H9 (cell line): ENCODE results near the gene TBC1D22A. TPM values are rescaled to one million over a fixed set of nuclear protein-coding genes. Genes with fewer than 3 reads are reported as not detected.

Experiments
- DNase-seq: peaks from one replicate; pipeline ENCODE4 v3.0.0-alpha.2; 2017
- H2AFZ ChIP-seq: one replicate; pipeline ENCODE4 v1.6.1; 2013; ENCODE audit warnings: mild to moderate bottlenecking, low read length, control low read depth, moderate library complexity
- H2AK5ac ChIP-seq: 2 replicates; pipeline ENCODE4 v1.6.1; 2013; ENCODE audit warnings: low read length, control low read depth, mixed read lengths; ENCODE audit not compliant: insufficient read length
- H2BK120ac ChIP-seq: one replicate; pipeline ENCODE4 v1.6.1; 2013; ENCODE audit warnings: low read depth, mild to moderate bottlenecking, low read length, control low read depth, inconsistent platforms; ENCODE audit not compliant: poor library complexity, severe bottlenecking
- H2BK12ac ChIP-seq: 2 replicates; pipeline ENCODE4 v1.6.1; 2013; ENCODE audit warnings: low read length, control low read depth, mixed read lengths, low read depth; ENCODE audit not compliant: insufficient read length
- H2BK15ac ChIP-seq: 2 replicates; pipeline ENCODE4 v1.6.1; 2013; ENCODE audit warnings: low read depth, low read length, control low read depth
- H2BK20ac ChIP-seq: one replicate; pipeline ENCODE4 v1.6.1; 2013; ENCODE audit warnings: low read depth, mild to moderate bottlenecking, low read length, control low read depth, inconsistent platforms; ENCODE audit not compliant: poor library complexity, severe bottlenecking
- H2BK5ac ChIP-seq: 2 replicates; pipeline ENCODE4 v1.6.1; 2013; ENCODE audit warnings: low read length, control low read depth, mixed read lengths; ENCODE audit not compliant: insufficient read length
- H3K14ac ChIP-seq: 2 replicates; pipeline ENCODE4 v1.6.1; 2013; ENCODE audit warnings: low read length, control low read depth; ENCODE audit not compliant: insufficient read depth
- H3K18ac ChIP-seq: 2 replicates; pipeline ENCODE4 v1.6.1; 2013; ENCODE audit warnings: low read depth, mild to moderate bottlenecking, mixed read lengths, low read length, control low read depth; ENCODE audit not compliant: insufficient read length
- H3K23ac ChIP-seq: 2 replicates; pipeline ENCODE4 v1.6.1; 2013; ENCODE audit warnings: low read length, control low read depth, mixed read lengths, low read depth; ENCODE audit not compliant: insufficient read length
- H3K23me2 ChIP-seq: 2 replicates; pipeline ENCODE4 v1.6.1; 2013; ENCODE audit warnings: low read depth, mild to moderate bottlenecking, mixed read lengths, low read length, control low read depth; ENCODE audit not compliant: insufficient read length, poor library complexity, severe bottlenecking
- H3K27ac ChIP-seq: 2 replicates; pipeline ENCODE4 v1.5.1; 2013; ENCODE audit warnings: low read length, control low read depth, mixed read lengths, low read depth; ENCODE audit not compliant: insufficient read length
- H3K27me3 ChIP-seq: 2 replicates; pipeline ENCODE4 v1.6.1; 2013; ENCODE audit warnings: low read length, control low read depth, inconsistent platforms; ENCODE audit not compliant: insufficient read depth
- H3K4ac ChIP-seq: 2 replicates; pipeline ENCODE4 v1.6.1; 2013; ENCODE audit warnings: low read depth, mild to moderate bottlenecking, control low read depth, inconsistent platforms, low read length, moderate library complexity
- H3K4me1 ChIP-seq: 2 replicates; pipeline ENCODE4 v1.6.1; 2013; ENCODE audit warnings: low read length, control low read depth, inconsistent platforms; ENCODE audit not compliant: insufficient read depth
- H3K4me2 ChIP-seq: 2 replicates; pipeline ENCODE4 v1.6.1; 2013; ENCODE audit warnings: low read length, control low read depth, mixed read lengths; ENCODE audit not compliant: insufficient read length, insufficient read depth
- H3K56ac ChIP-seq: 2 replicates; pipeline ENCODE4 v1.6.1; 2013; ENCODE audit warnings: low read depth, mild to moderate bottlenecking, mixed read lengths, low read length, control low read depth; ENCODE audit not compliant: insufficient read length
- H3K79me1 ChIP-seq: 2 replicates; pipeline ENCODE4 v1.6.1; 2013; ENCODE audit warnings: low read depth, mild to moderate bottlenecking, moderate library complexity, low read length, control low read depth, inconsistent platforms; ENCODE audit not compliant: insufficient read depth, poor library complexity, severe bottlenecking
- H3K79me2 ChIP-seq: 2 replicates; pipeline ENCODE4 v1.6.1; 2013; ENCODE audit warnings: low read length, control low read depth, inconsistent platforms; ENCODE audit not compliant: insufficient read depth
- H3K9ac ChIP-seq: 2 replicates; pipeline ENCODE4 v1.6.1; 2013; ENCODE audit warnings: low read length, control low read depth, mixed read lengths; ENCODE audit not compliant: insufficient read length; ENCODE audit errors: extremely low read depth
- H3K9me3 ChIP-seq: one replicate; pipeline ENCODE4 v1.6.1; 2013; ENCODE audit warnings: low read depth, low read length, inconsistent platforms; ENCODE audit not compliant: control insufficient read depth
- H3T11ph ChIP-seq: one replicate; pipeline ENCODE4 v1.6.1; 2013; ENCODE audit warnings: mild to moderate bottlenecking, low read length, control low read depth, inconsistent platforms
- H4K20me1 ChIP-seq: one replicate; pipeline ENCODE4 v1.6.1; 2013; ENCODE audit not compliant: control insufficient read depth, insufficient read length, insufficient read depth
- H4K5ac ChIP-seq: 2 replicates; pipeline ENCODE4 v1.6.1; 2013; ENCODE audit warnings: low read depth, mild to moderate bottlenecking, mixed read lengths, low read length, control low read depth; ENCODE audit not compliant: insufficient read length
- H4K8ac ChIP-seq: replicated peaks from 2 replicates; pipeline ENCODE4 v1.6.1; 2013; ENCODE audit warnings: low read length, control low read depth, mixed read lengths, low read depth; ENCODE audit not compliant: insufficient read length
- H4K91ac ChIP-seq: 2 replicates; pipeline ENCODE4 v1.6.1; 2013; ENCODE audit warnings: low read depth, mild to moderate bottlenecking, moderate library complexity, mixed read lengths, low read length, control low read depth; ENCODE audit not compliant: insufficient read length
- H3K27ac Mint-ChIP-seq, 3 experiments: 2 replicates in 2 of 3; 3 replicates in 1 of 3; pipeline ENCODE4 v1.8.0; 2020 to 2021; ENCODE audit warnings: mixed read lengths in 3 of 3, mild to moderate bottlenecking in 1 of 3, moderate library complexity in 1 of 3
- H3K27me3 Mint-ChIP-seq: 2 replicates; pipeline ENCODE4 v1.8.0; 2021; ENCODE audit warnings: low read depth, mild to moderate bottlenecking, moderate library complexity, mixed read lengths
- H3K36me3 Mint-ChIP-seq, 3 experiments: 2 replicates in 2 of 3; 3 replicates in 1 of 3; pipeline ENCODE4 v1.8.0; 2020 to 2021; ENCODE audit warnings: low read depth in 3 of 3, mixed read lengths in 3 of 3; ENCODE audit not compliant: insufficient read depth in 1 of 3
- H3K4me1 Mint-ChIP-seq, 2 experiments: 2 replicates each; pipeline ENCODE4 v1.8.0; 2020; ENCODE audit warnings: mixed read lengths in 2 of 2
- H3K4me3 Mint-ChIP-seq, 2 experiments: 2 replicates in 1 of 2; 3 replicates in 1 of 2; pipeline ENCODE4 v1.8.0; 2020 to 2021; ENCODE audit warnings: mild to moderate bottlenecking in 2 of 2, mixed read lengths in 2 of 2, moderate library complexity in 1 of 2
- H3K9me3 Mint-ChIP-seq, 2 experiments: 2 replicates in 1 of 2; 3 replicates in 1 of 2; pipeline ENCODE4 v1.8.0; 2020; ENCODE audit warnings: mild to moderate bottlenecking in 2 of 2, mixed read lengths in 2 of 2, moderate library complexity in 1 of 2
- WGBS: extraction: QIAGEN DNeasy Blood & Tissue Kit; methylation state at CpG from one replicate; pipeline ENCODE4 v1.1.7; 2013; ENCODE audit warnings: missing lambda C conversion rate, low lambda C conversion rate, mixed read lengths; ENCODE audit not compliant: insufficient read length; ENCODE audit errors: extremely low coverage; 5-methylcytosine and 5-hydroxymethylcytosine counted together
- total RNA-seq: library from RNA; stranded (reverse); gene quantifications from 2 replicates; pipeline ENCODE4 v1.2.1, GENCODE V29; 2021
- TF ChIP-seq, protein P1 (sequence below): fragments of 200-600 bp; sonication (generic); conservative IDR thresholded peaks from 3 replicates; pipeline ENCODE4 v1.8.0; 2021; ENCODE audit warnings: antibody characterized with exemption, mild to moderate bottlenecking

The TBC1D22A gene
- total RNA-seq, 1 experiment from 2014 or later: 20.8 TPM

DNA sequence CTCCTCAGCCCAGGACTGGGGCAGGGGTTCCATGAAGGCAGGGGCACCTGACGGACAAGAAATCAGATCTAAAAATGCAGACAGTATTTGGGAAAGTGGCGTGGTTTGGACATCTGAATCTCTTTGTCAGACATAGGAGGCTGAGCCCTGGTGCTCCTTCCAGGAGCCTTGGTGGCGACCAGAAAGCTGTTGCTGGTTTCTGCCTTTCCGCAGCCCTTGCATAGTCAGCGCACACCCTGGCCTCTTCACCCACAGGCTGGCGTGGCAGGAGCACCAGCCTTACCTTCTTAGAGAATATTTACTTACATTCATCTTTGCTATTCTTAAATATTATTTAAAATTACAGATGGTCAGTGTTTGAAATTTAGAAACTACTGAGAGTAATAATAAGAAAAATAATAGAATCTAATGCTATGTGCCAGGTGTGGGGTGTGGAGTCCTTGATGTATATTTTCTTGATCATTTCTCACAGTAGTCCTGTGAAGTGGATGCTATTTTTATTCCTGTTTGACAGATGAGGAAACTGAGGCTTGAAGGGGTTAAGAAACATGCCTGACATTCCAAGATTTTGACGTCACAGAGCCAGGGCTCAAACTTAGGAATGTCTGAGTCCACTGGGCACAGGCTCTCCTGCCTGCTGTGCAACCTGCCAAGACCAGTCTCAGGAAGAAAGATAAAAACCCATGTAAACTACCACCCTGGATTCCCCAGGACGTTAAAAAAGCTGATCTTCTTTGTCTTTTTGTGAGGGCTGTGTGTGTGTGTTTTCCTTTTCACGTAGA is 51.6 kb downstream of the TBC1D22A start:
- no peak overlapping the region for H3T11ph ChIP-seq
- H3K56ac ChIP-seq: no peak overlapping the region
- H4K20me1 ChIP-seq: peaks cover 3% of the 10 kb centered on the region
- no peak overlapping the region for H4K8ac ChIP-seq
- H2AFZ ChIP-seq: no peak overlapping the region
- no peak overlapping the region for H2BK120ac ChIP-seq
- no peak overlapping the region; the same call in 1 of the 2 replicates for H3K14ac ChIP-seq
- H3K27me3 Mint-ChIP-seq: no peaks in the 10 kb centered on the region
- no peak overlapping the region for H3K23ac ChIP-seq
- H3K4me1 Mint-ChIP-seq: peaks cover 9 to 15% of the 10 kb centered on the region in 2 experiments
- no peak overlapping the region for H3K9ac ChIP-seq
- H2BK20ac ChIP-seq: no peak overlapping the region
- H3K23me2 ChIP-seq: no peaks in the 10 kb centered on the region
- H3K27me3 ChIP-seq: no peaks in the 10 kb centered on the region
- H3K4me2 ChIP-seq: no peak overlapping the region
- no peak overlapping the region; the same call in 1 of the 2 replicates for H2BK15ac ChIP-seq
- H3K36me3 Mint-ChIP-seq: peaks cover 3 to 12% (median 8%) of the 10 kb centered on the region in 3 experiments
- H3K18ac ChIP-seq: no peak overlapping the region
- no peaks in the 10 kb centered on the region for H3K9me3 ChIP-seq
- H3K79me1 ChIP-seq: no peaks in the 10 kb centered on the region
- no peak overlapping the region for H3K4ac ChIP-seq
- no peak overlapping the region for H2AK5ac ChIP-seq
- H2BK5ac ChIP-seq: no peak overlapping the region
- H3K4me3 Mint-ChIP-seq: no peak overlapping the region
- no peaks in the 10 kb centered on the region for H3K9me3 Mint-ChIP-seq
- peak overlapping the region in 1 of 3 experiments; percentile 77; a peak in 2 of 7 replicates for H3K27ac Mint-ChIP-seq
- no peak overlapping the region for H4K91ac ChIP-seq
- no peak overlapping the region for H4K5ac ChIP-seq
- TF ChIP-seq, protein P1, sequence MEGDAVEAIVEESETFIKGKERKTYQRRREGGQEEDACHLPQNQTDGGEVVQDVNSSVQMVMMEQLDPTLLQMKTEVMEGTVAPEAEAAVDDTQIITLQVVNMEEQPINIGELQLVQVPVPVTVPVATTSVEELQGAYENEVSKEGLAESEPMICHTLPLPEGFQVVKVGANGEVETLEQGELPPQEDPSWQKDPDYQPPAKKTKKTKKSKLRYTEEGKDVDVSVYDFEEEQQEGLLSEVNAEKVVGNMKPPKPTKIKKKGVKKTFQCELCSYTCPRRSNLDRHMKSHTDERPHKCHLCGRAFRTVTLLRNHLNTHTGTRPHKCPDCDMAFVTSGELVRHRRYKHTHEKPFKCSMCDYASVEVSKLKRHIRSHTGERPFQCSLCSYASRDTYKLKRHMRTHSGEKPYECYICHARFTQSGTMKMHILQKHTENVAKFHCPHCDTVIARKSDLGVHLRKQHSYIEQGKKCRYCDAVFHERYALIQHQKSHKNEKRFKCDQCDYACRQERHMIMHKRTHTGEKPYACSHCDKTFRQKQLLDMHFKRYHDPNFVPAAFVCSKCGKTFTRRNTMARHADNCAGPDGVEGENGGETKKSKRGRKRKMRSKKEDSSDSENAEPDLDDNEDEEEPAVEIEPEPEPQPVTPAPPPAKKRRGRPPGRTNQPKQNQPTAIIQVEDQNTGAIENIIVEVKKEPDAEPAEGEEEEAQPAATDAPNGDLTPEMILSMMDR: no peak
- no peak overlapping the region for H3K27ac ChIP-seq
- no peak overlapping the region for H2BK12ac ChIP-seq
- no peak for DNase-seq
- no CpG with 5 or more reads among the region's 9 CpGs for WGBS
- H3K4me1 ChIP-seq: no peaks in the 10 kb centered on the region
- H3K79me2 ChIP-seq: no peaks in the 10 kb centered on the region; the same call in 1 of the 2 replicates
